ENCODE data around the gene SLC9A8.
"Not testable (repeated sequence)": the region's sequence is repeated elsewhere in the genome, so short reads cannot be mapped to it uniquely, and the experiment has no call there.

The SLC9A8 gene

DNA sequence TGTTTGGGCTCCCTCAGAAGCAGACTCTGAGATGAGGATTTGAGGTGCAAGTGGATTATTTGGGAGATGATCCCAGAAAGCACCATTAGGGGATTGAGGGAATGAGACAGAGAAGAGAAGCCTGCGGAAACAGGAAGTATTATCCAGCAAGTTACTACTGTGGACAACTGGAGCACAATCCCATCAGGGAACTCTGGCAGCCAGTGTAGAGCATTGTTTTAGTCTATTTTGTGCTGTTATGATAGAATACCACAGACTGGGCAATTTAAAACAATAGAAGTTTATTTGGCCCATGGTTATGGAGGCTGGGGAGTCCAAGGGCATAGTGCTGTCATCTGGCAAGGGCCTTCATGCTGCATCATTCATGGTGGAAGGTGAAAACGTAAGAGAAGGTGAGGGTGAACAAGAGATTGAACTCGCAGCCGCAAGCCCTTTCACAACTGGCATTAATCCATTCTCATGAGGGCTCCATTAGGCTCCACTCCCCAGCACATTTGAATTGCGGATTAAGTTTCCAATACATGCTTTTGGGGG is 43.5 kb upstream of the SLC9A8 start:
- no peak overlapping the region for H2AFZ ChIP-seq (ENCODE audit: low read length)
- H3K9me3 ChIP-seq (replicated peaks; ENCODE audit: insufficient read depth, low read length) = no peaks in the 10 kb centered on the region
- no peaks in the 10 kb centered on the region for H3K9me2 ChIP-seq (replicated peaks; ENCODE audit: insufficient read depth, low read length)
- no peak overlapping the region for H3K4me3 ChIP-seq (ENCODE audit: low read length)
- H3K4me1 ChIP-seq (ENCODE audit: low read length) = peaks cover 10% of the 10 kb centered on the region
- H3F3A ChIP-seq (ENCODE audit: insufficient read depth, low read length) = peaks cover 8% of the 10 kb centered on the region; the same call in 1 of the 2 replicates
- no peaks in the 10 kb centered on the region for H3K27me3 ChIP-seq (replicated peaks; ENCODE audit: insufficient read depth, low read length)
- H4K20me1 ChIP-seq (ENCODE audit: insufficient read depth, low read length) = no peaks in the 10 kb centered on the region
- TF ChIP-seq EZH2phosphoT487 (IDR thresholded peaks at IDR 0.05; ENCODE audit: low read length) (no peak), EZH2 (optimal IDR thresholded peaks at IDR 0.05; ENCODE audit: low read depth, low read length) (no peak)
- TF ChIP-seq, protein P1, sequence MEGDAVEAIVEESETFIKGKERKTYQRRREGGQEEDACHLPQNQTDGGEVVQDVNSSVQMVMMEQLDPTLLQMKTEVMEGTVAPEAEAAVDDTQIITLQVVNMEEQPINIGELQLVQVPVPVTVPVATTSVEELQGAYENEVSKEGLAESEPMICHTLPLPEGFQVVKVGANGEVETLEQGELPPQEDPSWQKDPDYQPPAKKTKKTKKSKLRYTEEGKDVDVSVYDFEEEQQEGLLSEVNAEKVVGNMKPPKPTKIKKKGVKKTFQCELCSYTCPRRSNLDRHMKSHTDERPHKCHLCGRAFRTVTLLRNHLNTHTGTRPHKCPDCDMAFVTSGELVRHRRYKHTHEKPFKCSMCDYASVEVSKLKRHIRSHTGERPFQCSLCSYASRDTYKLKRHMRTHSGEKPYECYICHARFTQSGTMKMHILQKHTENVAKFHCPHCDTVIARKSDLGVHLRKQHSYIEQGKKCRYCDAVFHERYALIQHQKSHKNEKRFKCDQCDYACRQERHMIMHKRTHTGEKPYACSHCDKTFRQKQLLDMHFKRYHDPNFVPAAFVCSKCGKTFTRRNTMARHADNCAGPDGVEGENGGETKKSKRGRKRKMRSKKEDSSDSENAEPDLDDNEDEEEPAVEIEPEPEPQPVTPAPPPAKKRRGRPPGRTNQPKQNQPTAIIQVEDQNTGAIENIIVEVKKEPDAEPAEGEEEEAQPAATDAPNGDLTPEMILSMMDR (IDR thresholded peaks at IDR 0.05; ENCODE audit: low read length) = no peak
- H3K79me2 ChIP-seq (ENCODE audit: low read length) = no peaks in the 10 kb centered on the region
- no peaks in the 10 kb centered on the region for H3K36me3 ChIP-seq (replicated peaks; ENCODE audit: insufficient read depth, low read length)
- DNase-seq = no peak
- peak overlapping the region; percentile 15; the same call in 1 of the 2 replicates for H3K4me2 ChIP-seq (ENCODE audit: low read depth, low read length)
- no peak overlapping the region for H3K27ac ChIP-seq (ENCODE audit: low read length)
- H3K9ac ChIP-seq (ENCODE audit: low read length) = no peak overlapping the region

DNA sequence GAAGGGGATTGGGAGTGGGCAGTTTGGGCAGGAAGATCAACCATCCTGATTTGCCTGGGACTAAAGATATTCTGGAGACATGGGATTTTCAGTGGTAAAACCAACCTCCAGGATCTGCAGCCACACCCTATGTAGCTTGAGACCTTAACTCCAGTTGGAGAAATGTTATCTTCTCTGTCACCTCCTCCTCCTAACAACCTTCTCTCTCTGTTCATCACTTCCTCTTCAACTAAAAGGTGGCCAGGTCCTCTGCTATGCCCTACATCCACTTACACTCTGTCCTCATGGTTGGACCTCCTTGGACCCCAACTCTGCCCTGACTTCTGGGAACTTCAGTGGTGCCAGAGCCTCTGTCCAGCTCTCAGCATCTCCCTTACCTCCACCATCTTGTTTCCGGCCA is 42.0 kb upstream of the SLC9A8 start:
- H3K79me2 ChIP-seq (ENCODE audit: low read length) = no peaks in the 10 kb centered on the region
- H3K4me2 ChIP-seq (ENCODE audit: low read depth, low read length) = no peak overlapping the region
- DNase-seq = no peak
- TF ChIP-seq EZH2phosphoT487 (IDR thresholded peaks at IDR 0.05; ENCODE audit: low read length) (no peak), EZH2 (optimal IDR thresholded peaks at IDR 0.05; ENCODE audit: low read depth, low read length) (no peak)
- TF ChIP-seq, protein P1 (IDR thresholded peaks at IDR 0.05; ENCODE audit: low read length) = no peak
- peaks cover 8% of the 10 kb centered on the region; the same call in 1 of the 2 replicates for H3F3A ChIP-seq (ENCODE audit: insufficient read depth, low read length)
- H3K4me3 ChIP-seq (ENCODE audit: low read length) = no peak overlapping the region
- H3K9me3 ChIP-seq (replicated peaks; ENCODE audit: insufficient read depth, low read length) = no peaks in the 10 kb centered on the region
- no peaks in the 10 kb centered on the region for H3K36me3 ChIP-seq (replicated peaks; ENCODE audit: insufficient read depth, low read length)
- no peak overlapping the region for H3K9ac ChIP-seq (ENCODE audit: low read length)
- no peak overlapping the region for H3K27ac ChIP-seq (ENCODE audit: low read length)
- H2AFZ ChIP-seq (ENCODE audit: low read length) = no peak overlapping the region
- H3K9me2 ChIP-seq (replicated peaks; ENCODE audit: insufficient read depth, low read length) = no peaks in the 10 kb centered on the region
- H4K20me1 ChIP-seq (ENCODE audit: insufficient read depth, low read length) = no peaks in the 10 kb centered on the region
- no peaks in the 10 kb centered on the region for H3K27me3 ChIP-seq (replicated peaks; ENCODE audit: insufficient read depth, low read length)
- peaks cover 10% of the 10 kb centered on the region for H3K4me1 ChIP-seq (ENCODE audit: low read length)

DNA sequence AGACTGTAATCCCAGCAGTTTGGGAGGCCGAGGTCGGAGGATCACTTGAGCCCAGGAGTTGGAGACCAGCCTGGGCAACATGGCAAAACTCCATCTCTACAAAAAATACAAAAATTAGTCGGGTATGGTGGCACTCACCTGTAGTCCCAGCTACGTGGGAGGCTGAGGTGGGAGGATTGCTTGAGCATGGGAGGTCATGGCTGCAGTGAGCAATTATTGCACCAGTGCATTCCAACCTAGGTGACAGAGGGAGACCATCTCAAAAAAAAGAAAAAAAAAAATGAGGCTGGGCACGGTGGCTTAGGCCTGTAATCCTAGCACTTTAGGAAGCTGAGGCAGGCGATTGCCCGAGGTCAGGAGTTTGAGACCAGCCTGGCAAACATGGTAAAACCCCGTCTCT is 38.4 kb upstream of the SLC9A8 start:
- H3K4me2 ChIP-seq (ENCODE audit: low read depth, low read length); DNase-seq; H2AFZ ChIP-seq (ENCODE audit: low read length); H3K36me3 ChIP-seq (replicated peaks; ENCODE audit: insufficient read depth, low read length); H4K20me1 ChIP-seq (ENCODE audit: insufficient read depth, low read length); H3K4me3 ChIP-seq (ENCODE audit: low read length); H3F3A ChIP-seq (ENCODE audit: insufficient read depth, low read length); H3K9ac ChIP-seq (ENCODE audit: low read length); H3K27ac ChIP-seq (ENCODE audit: low read length); H3K4me1 ChIP-seq (ENCODE audit: low read length); H3K9me2 ChIP-seq (replicated peaks; ENCODE audit: insufficient read depth, low read length); H3K79me2 ChIP-seq (ENCODE audit: low read length); H3K27me3 ChIP-seq (replicated peaks; ENCODE audit: insufficient read depth, low read length); H3K9me3 ChIP-seq (replicated peaks; ENCODE audit: insufficient read depth, low read length): not testable (repeated sequence)

DNA sequence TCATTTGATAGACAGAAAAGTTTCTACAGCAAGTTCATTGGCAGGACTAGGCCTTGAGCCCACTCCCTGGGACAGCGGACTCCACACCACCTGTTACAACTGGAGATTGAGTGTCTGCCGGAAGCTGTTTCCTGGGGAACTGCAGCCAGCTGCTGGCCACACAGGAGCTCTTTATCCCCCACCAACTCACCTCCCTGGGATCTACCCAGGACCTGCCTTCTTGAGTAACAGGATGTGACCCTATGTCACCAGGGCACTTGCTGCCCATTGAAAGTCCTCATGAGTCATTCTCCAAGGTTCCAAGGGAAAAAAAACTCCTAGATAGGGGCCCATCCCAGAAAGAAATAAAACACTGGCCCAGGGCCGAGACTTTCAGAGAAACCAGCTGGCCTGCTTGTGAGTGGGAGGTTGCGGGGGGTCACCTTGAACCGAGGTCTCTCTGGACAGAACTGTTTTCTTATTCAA is 37.4 kb upstream of the SLC9A8 start:
- DNase-seq = no peak
- TF ChIP-seq EZH2phosphoT487 (IDR thresholded peaks at IDR 0.05; ENCODE audit: low read length) = no peak
- TF ChIP-seq, protein P1 (IDR thresholded peaks at IDR 0.05; ENCODE audit: low read length) = no peak
- TF ChIP-seq EZH2 (optimal IDR thresholded peaks at IDR 0.05; ENCODE audit: low read depth, low read length) = no peak
- no peaks in the 10 kb centered on the region for H3K36me3 ChIP-seq (replicated peaks; ENCODE audit: insufficient read depth, low read length)
- no peak overlapping the region for H2AFZ ChIP-seq (ENCODE audit: low read length)
- H3K27me3 ChIP-seq (replicated peaks; ENCODE audit: insufficient read depth, low read length) = no peaks in the 10 kb centered on the region
- H3K9ac ChIP-seq (ENCODE audit: low read length) = no peak overlapping the region
- no peaks in the 10 kb centered on the region for H3K9me3 ChIP-seq (replicated peaks; ENCODE audit: insufficient read depth, low read length)
- no peak overlapping the region for H3K4me3 ChIP-seq (ENCODE audit: low read length)
- no peak overlapping the region for H3K27ac ChIP-seq (ENCODE audit: low read length)
- H3K79me2 ChIP-seq (ENCODE audit: low read length) = no peaks in the 10 kb centered on the region
- no peak overlapping the region for H3K4me2 ChIP-seq (ENCODE audit: low read depth, low read length)
- peaks cover 5% of the 10 kb centered on the region; the same call in 1 of the 2 replicates for H3K4me1 ChIP-seq (ENCODE audit: low read length)
- no peaks in the 10 kb centered on the region for H4K20me1 ChIP-seq (ENCODE audit: insufficient read depth, low read length)
- H3F3A ChIP-seq (ENCODE audit: insufficient read depth, low read length) = no peaks in the 10 kb centered on the region
- no peaks in the 10 kb centered on the region for H3K9me2 ChIP-seq (replicated peaks; ENCODE audit: insufficient read depth, low read length)

Data from MM.1S (cell line).